SK-N-SH (cell line): ENCODE measurements around the gene MAST4. TPM values are rescaled to one million over a fixed set of nuclear protein-coding genes. Genes with fewer than 3 reads are reported as not detected.

ENCODE experiments used
- CTCF ChIA-PET: fragments of 300-600, 350-600 bp; formaldehyde crosslinking; extraction: SDS; loops from one replicate; lab custom pipeline; 2021; lab: Yijun Ruan, JAX
- POLR2A ChIA-PET: fragments of 350-600 bp; sonication (Branson Sonifier 250); formaldehyde crosslinking; extraction: SDS; loops from one replicate; lab custom pipeline; 2020; ENCODE audit warnings: antibody characterized with exemption, inconsistent platforms; lab: Yijun Ruan, JAX
- DNase-seq: peaks from one replicate; pipeline ENCODE4 v3.0.0; 2012
- H2AFZ ChIP-seq: fragments of 200-600 bp; sonication (generic); 2 replicates; pipeline ENCODE4 v1.8.1; 2016; ENCODE audit warnings: antibody characterized with exemption, mild to moderate bottlenecking, low read depth
- H3F3A ChIP-seq: fragments of 200-600 bp; sonication (generic); replicated peaks from 2 replicates; pipeline ENCODE3; 2016; ENCODE audit warnings: antibody characterized with exemption, mild to moderate bottlenecking; ENCODE audit not compliant: insufficient read depth
- H3K27ac ChIP-seq, 2 experiments: fragments of 200-500 bp in 1 of 2; fragments of 200-600 bp in 1 of 2; sonication (Bioruptor generic) in 1 of 2; sonication (generic), shearing (Covaris generic) in 1 of 2; 2 replicates each; pipeline versions ENCODE4 v1.5.1 to v1.6.1; 2014 to 2016; ENCODE audit warnings: low read depth in 2 of 2, inconsistent platforms in 1 of 2, low read length in 1 of 2, mild to moderate bottlenecking in 1 of 2, mixed read lengths in 1 of 2
- H3K27me3 ChIP-seq: fragments of 200-600 bp; sonication (generic), shearing (Covaris generic); 2 replicates; pipeline ENCODE4 v1.6.1; 2016; ENCODE audit warnings: mixed run types; ENCODE audit not compliant: insufficient read depth
- H3K36me3 ChIP-seq, 2 experiments: fragments of 200-500 bp in 1 of 2; fragments of 200-600 bp in 1 of 2; sonication (Bioruptor generic) in 1 of 2; sonication (generic) in 1 of 2; replicated peaks in 1 of 2; 2 replicates each; pipeline versions ENCODE3 to v1.5.1; 2014 to 2016; ENCODE audit warnings: low read length in 1 of 2, mild to moderate bottlenecking in 1 of 2; ENCODE audit not compliant: insufficient read depth in 2 of 2, control insufficient read depth in 1 of 2
- H3K4me1 ChIP-seq, 2 experiments: fragments of 200-500 bp in 1 of 2; fragments of 200-600 bp in 1 of 2; sonication (Bioruptor generic) in 1 of 2; sonication (generic), shearing (Covaris generic) in 1 of 2; 2 replicates each; pipeline versions ENCODE4 v1.5.1 to v1.6.1; 2014 to 2016; ENCODE audit warnings: low read depth in 1 of 2, low read length in 1 of 2, mixed run types in 1 of 2; ENCODE audit not compliant: insufficient read depth in 2 of 2, control insufficient read depth in 1 of 2
- H3K4me2 ChIP-seq: fragments of 200-600 bp; sonication (generic), shearing (Covaris generic); 2 replicates; pipeline ENCODE4 v1.6.1; 2017; ENCODE audit warnings: mixed run types
- H3K4me3 ChIP-seq, 2 experiments: fragments of 200-500 bp in 1 of 2; fragments of 200-600 bp in 1 of 2; sonication (Bioruptor generic) in 1 of 2; sonication (generic), shearing (Covaris generic) in 1 of 2; 2 replicates each; pipeline versions ENCODE4 v1.5.1 to v1.8.1; 2014 to 2016; ENCODE audit warnings: low read depth in 2 of 2, inconsistent platforms in 1 of 2, low read length in 1 of 2, mild to moderate bottlenecking in 1 of 2, mixed read lengths in 1 of 2, moderate library complexity in 1 of 2
- H3K79me2 ChIP-seq: fragments of 200-600 bp; sonication (generic); 2 replicates; pipeline ENCODE4 v1.8.1; 2017; ENCODE audit warnings: mild to moderate bottlenecking; ENCODE audit not compliant: insufficient read depth
- H3K9ac ChIP-seq: fragments of 200-600 bp; sonication (generic); 2 replicates; pipeline ENCODE4 v1.6.1; 2017; ENCODE audit warnings: mixed run types
- H3K9me2 ChIP-seq: fragments of 200-600 bp; sonication (generic); 2 replicates; pipeline ENCODE4 v1.6.1; 2017; ENCODE audit warnings: mixed run types
- H3K9me3 ChIP-seq: fragments of 200-600 bp; sonication (generic); 2 replicates; pipeline ENCODE4 v1.6.1; 2017; ENCODE audit warnings: mixed run types, mild to moderate bottlenecking, moderate library complexity
- H4K20me1 ChIP-seq: fragments of 200-600 bp; sonication (generic); 2 replicates; pipeline ENCODE4 v1.6.1; 2017; ENCODE audit warnings: mild to moderate bottlenecking, mixed run types; ENCODE audit not compliant: insufficient read depth
- CHD2 ChIP-seq: fragments of 150-350 bp; IDR thresholded peaks from 2 replicates; pipeline ENCODE4 v1.6.1; 2018; ENCODE audit warnings: low read length; ENCODE audit not compliant: partially characterized antibody
- ELF1 ChIP-seq: IDR thresholded peaks from 2 replicates; pipeline ENCODE4 v1.4.0; 2012
- EP300 ChIP-seq, 2 experiments: IDR thresholded peaks; 2 replicates each; pipeline versions ENCODE4 v1.4.0 to v1.6.1; 2012; ENCODE audit warnings: borderline replicate concordance in 1 of 2, low read depth in 1 of 2, low read length in 1 of 2
- EZH2phosphoT487 ChIP-seq: fragments of 200-600 bp; sonication (generic); IDR thresholded peaks from 2 replicates; pipeline ENCODE4 v1.6.1; 2017; ENCODE audit warnings: low read depth, mixed run types, mild to moderate bottlenecking, antibody characterized with exemption, moderate library complexity, borderline replicate concordance
- FOXJ3 ChIP-seq: sonication (generic); formaldehyde crosslinking; IDR thresholded peaks from 2 replicates; pipeline ENCODE4 v1.5.1; 2020; ENCODE audit warnings: mild to moderate bottlenecking, missing genetic modification reagents
- FOXM1 ChIP-seq: IDR thresholded peaks from 2 replicates; pipeline ENCODE4 v1.4.0; 2012; ENCODE audit warnings: low read depth, mild to moderate bottlenecking
- GABPA ChIP-seq: IDR thresholded peaks from 2 replicates; pipeline ENCODE4 v1.4.0; 2012; ENCODE audit warnings: low read depth, mild to moderate bottlenecking
- MEF2A ChIP-seq: IDR thresholded peaks from 2 replicates; pipeline ENCODE4 v1.4.0; 2012; ENCODE audit warnings: low read depth, borderline replicate concordance
- MXI1 ChIP-seq: IDR thresholded peaks from 2 replicates; pipeline ENCODE4 v1.6.1; 2012; ENCODE audit warnings: mild to moderate bottlenecking, low read depth, low read length, improper control_type of control experiment
- NFIC ChIP-seq: IDR thresholded peaks from 2 replicates; pipeline ENCODE4 v1.4.0; 2012; ENCODE audit warnings: borderline replicate concordance
- NRF1 ChIP-seq: IDR thresholded peaks from 2 replicates; pipeline ENCODE4 v1.6.1; 2012; ENCODE audit warnings: low read depth, mild to moderate bottlenecking, low read length
- POLR2AphosphoS5 ChIP-seq: IDR thresholded peaks from 2 replicates; pipeline ENCODE4 v1.6.1; 2012; ENCODE audit warnings: low read depth, low read length
- RAD21 ChIP-seq: IDR thresholded peaks from 2 replicates; pipeline ENCODE4 v1.6.1; 2012; ENCODE audit warnings: mild to moderate bottlenecking, low read length
- RFX5 ChIP-seq: IDR thresholded peaks from 2 replicates; pipeline ENCODE4 v1.6.1; 2012; ENCODE audit warnings: mild to moderate bottlenecking, improper control_type of control experiment, low read length
- RXRA ChIP-seq: IDR thresholded peaks from 2 replicates; pipeline ENCODE4 v1.4.0; 2012; ENCODE audit warnings: low read depth, mild to moderate bottlenecking, borderline replicate concordance
- SIN3A ChIP-seq: IDR thresholded peaks from 2 replicates; pipeline ENCODE4 v1.6.1; 2012; ENCODE audit warnings: low read depth, mild to moderate bottlenecking, low read length, moderate library complexity, borderline replicate concordance
- SMC3 ChIP-seq: IDR thresholded peaks from 2 replicates; pipeline ENCODE4 v1.6.1; 2012; ENCODE audit warnings: low read depth, low read length, improper control_type of control experiment
- TAF1 ChIP-seq: IDR thresholded peaks from 2 replicates; pipeline ENCODE4 v1.6.1; 2012; ENCODE audit warnings: low read depth, mild to moderate bottlenecking, low read length, moderate library complexity, borderline replicate concordance
- TCF12 ChIP-seq: IDR thresholded peaks from 2 replicates; pipeline ENCODE4 v1.4.0; 2012
- YY1 ChIP-seq: IDR thresholded peaks from 2 replicates; pipeline ENCODE4 v1.4.0; 2012; ENCODE audit warnings: low read depth, mild to moderate bottlenecking
- WGBS: methylation state at CpG from one replicate; pipeline ENCODE4 v1.1.6; 2017; ENCODE audit warnings: low lambda C conversion rate; 5-methylcytosine and 5-hydroxymethylcytosine counted together
- polyA plus RNA-seq, 3 experiments: library from polyadenylated mRNA; depleted of rRNA; stranded (reverse); fragments of >200 nt; gene quantifications; 2 replicates each; pipeline ENCODE4 v1.2.3, GENCODE V29; 2012
- TF ChIP-seq, protein P1 (sequence below): IDR thresholded peaks from 2 replicates; pipeline ENCODE4 v1.4.0; 2012; ENCODE audit warnings: low read depth
- TF ChIP-seq, protein P2 (sequence below): fragments of 150-350 bp; IDR thresholded peaks from 2 replicates; pipeline ENCODE4 v1.6.1; 2017; ENCODE audit warnings: antibody characterized with exemption, low read length, low read depth, borderline replicate concordance
- TF ChIP-seq, protein P3 (sequence below): fragments of 200-600 bp; sonication (generic); IDR thresholded peaks from 2 replicates; pipeline ENCODE4 v1.6.1; 2017; ENCODE audit warnings: antibody characterized with exemption, mild to moderate bottlenecking, moderate library complexity
- TF ChIP-seq, protein P4 (sequence below): IDR thresholded peaks from 2 replicates; pipeline ENCODE4 v1.4.0; 2012; ENCODE audit warnings: low read depth, borderline replicate concordance
- TF ChIP-seq, protein P5 (sequence below): IDR thresholded peaks from 2 replicates; pipeline ENCODE4; 2012
- TF ChIP-seq, protein P6 (sequence below): fragments of 150-350 bp; IDR thresholded peaks from 2 replicates; pipeline ENCODE4 v1.6.1; 2016; ENCODE audit warnings: mild to moderate bottlenecking, low read depth, low read length
- TF ChIP-seq, protein P7 (sequence below): IDR thresholded peaks from 2 replicates; pipeline ENCODE4 v1.4.0; 2012; ENCODE audit warnings: low read depth, borderline replicate concordance

Gene MAST4
- polyA plus RNA-seq, 1 of the 3 experiments (the other 2 are of a cell fraction): 2.2 TPM

DNA sequence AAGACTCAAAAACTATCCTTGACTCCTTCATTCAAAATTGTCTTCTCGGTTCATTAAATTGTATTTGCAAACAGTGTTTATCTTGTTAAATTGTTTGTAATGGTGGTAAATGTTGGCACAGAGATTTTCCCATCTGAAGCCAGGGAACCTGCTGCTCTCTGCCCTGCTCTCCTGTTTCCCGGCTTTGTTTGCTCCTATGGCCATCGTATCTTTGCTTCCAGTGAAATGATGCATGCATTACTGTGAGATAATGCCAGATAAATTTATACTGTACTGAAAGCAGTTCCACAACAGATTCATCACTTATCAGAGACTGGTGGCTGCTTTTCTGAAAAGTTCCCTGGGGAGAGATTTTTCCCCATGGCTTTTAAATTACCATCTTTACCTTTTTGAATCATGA lies 519.1 kb downstream of the MAST4 start:
- Histone ChIP-seq H3K9me3 (no peaks in the 10 kb centered on the region), H3K4me2 (no peak overlapping the region), H2AFZ (no peak overlapping the region), H3F3A (no peaks in the 10 kb centered on the region), H3K4me3 (no peak overlapping the region), H3K4me1 (peaks cover 0 to 6% of the 10 kb centered on the region in 2 experiments; a peak in 2 of 4 replicates), H3K36me3 (peaks cover 0 to 2% of the 10 kb centered on the region in 2 experiments), H3K27me3 (no peaks in the 10 kb centered on the region), H3K79me2 (no peaks in the 10 kb centered on the region), H3K9me2 (no peaks in the 10 kb centered on the region), H3K9ac (no peak overlapping the region), H3K27ac (peak overlapping the region in 1 of 2 experiments; percentile 89; a peak in 1 of 4 replicates), H4K20me1 (no peaks in the 10 kb centered on the region)
- CTCF ChIA-PET: interaction anchor here (0.7 to 0.9 kb wide), 2 partner anchors 125 to 128 kb away, joined by 3 read pairs; no protein-coding TSS in a partner anchor
- DNase-seq: peak; percentile 71
- WGBS: 23% methylated on average over 3 of the region's 3 CpGs
- POLR2A ChIA-PET: interaction anchor here (1.1 kb wide), 1 partner anchor 11 kb away, joined by 3 read pairs; no protein-coding TSS in a partner anchor
- TF ChIP-seq EZH2phosphoT487 (no peak), NRF1 (no peak), NFIC (no peak), TAF1 (no peak), RXRA (no peak), EP300 (IDR thresholded peaks at IDR 0.05; ENCODE audit: borderline replicate concordance in 1 of 2, low read depth in 1 of 2, low read length in 1 of 2) (peak in 1 of 2 experiments; percentile 89; a peak in 2 of 4 replicates), RAD21 (peak; percentile 32; the same call in 1 of the 2 replicates), SIN3A (no peak), YY1 (no peak), FOXM1 (no peak), SMC3 (no peak), ELF1 (no peak), MXI1 (peak; percentile 57; the same call in 1 of the 2 replicates), GABPA (no peak), MEF2A (no peak), TCF12 (peak; percentile 31), FOXJ3 (CRISPR knock-in tag) (peak; percentile 66; the same call in 1 of the 2 replicates), CHD2 (peak; percentile 62), RFX5 (no peak), POLR2AphosphoS5 (no peak)
- TF ChIP-seq, protein P1, sequence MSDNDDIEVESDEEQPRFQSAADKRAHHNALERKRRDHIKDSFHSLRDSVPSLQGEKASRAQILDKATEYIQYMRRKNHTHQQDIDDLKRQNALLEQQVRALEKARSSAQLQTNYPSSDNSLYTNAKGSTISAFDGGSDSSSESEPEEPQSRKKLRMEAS: no peak
- TF ChIP-seq, protein P2, sequence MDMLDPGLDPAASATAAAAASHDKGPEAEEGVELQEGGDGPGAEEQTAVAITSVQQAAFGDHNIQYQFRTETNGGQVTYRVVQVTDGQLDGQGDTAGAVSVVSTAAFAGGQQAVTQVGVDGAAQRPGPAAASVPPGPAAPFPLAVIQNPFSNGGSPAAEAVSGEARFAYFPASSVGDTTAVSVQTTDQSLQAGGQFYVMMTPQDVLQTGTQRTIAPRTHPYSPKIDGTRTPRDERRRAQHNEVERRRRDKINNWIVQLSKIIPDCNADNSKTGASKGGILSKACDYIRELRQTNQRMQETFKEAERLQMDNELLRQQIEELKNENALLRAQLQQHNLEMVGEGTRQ: no peak
- TF ChIP-seq, protein P3, sequence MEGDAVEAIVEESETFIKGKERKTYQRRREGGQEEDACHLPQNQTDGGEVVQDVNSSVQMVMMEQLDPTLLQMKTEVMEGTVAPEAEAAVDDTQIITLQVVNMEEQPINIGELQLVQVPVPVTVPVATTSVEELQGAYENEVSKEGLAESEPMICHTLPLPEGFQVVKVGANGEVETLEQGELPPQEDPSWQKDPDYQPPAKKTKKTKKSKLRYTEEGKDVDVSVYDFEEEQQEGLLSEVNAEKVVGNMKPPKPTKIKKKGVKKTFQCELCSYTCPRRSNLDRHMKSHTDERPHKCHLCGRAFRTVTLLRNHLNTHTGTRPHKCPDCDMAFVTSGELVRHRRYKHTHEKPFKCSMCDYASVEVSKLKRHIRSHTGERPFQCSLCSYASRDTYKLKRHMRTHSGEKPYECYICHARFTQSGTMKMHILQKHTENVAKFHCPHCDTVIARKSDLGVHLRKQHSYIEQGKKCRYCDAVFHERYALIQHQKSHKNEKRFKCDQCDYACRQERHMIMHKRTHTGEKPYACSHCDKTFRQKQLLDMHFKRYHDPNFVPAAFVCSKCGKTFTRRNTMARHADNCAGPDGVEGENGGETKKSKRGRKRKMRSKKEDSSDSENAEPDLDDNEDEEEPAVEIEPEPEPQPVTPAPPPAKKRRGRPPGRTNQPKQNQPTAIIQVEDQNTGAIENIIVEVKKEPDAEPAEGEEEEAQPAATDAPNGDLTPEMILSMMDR: no peak
- TF ChIP-seq, protein P4, sequence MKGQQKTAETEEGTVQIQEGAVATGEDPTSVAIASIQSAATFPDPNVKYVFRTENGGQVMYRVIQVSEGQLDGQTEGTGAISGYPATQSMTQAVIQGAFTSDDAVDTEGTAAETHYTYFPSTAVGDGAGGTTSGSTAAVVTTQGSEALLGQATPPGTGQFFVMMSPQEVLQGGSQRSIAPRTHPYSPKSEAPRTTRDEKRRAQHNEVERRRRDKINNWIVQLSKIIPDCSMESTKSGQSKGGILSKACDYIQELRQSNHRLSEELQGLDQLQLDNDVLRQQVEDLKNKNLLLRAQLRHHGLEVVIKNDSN: no peak
- TF ChIP-seq, protein P5, sequence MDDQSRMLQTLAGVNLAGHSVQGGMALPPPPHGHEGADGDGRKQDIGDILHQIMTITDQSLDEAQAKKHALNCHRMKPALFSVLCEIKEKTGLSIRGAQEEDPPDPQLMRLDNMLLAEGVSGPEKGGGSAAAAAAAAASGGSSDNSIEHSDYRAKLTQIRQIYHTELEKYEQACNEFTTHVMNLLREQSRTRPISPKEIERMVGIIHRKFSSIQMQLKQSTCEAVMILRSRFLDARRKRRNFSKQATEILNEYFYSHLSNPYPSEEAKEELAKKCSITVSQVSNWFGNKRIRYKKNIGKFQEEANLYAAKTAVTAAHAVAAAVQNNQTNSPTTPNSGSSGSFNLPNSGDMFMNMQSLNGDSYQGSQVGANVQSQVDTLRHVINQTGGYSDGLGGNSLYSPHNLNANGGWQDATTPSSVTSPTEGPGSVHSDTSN: no peak
- TF ChIP-seq, protein P6, sequence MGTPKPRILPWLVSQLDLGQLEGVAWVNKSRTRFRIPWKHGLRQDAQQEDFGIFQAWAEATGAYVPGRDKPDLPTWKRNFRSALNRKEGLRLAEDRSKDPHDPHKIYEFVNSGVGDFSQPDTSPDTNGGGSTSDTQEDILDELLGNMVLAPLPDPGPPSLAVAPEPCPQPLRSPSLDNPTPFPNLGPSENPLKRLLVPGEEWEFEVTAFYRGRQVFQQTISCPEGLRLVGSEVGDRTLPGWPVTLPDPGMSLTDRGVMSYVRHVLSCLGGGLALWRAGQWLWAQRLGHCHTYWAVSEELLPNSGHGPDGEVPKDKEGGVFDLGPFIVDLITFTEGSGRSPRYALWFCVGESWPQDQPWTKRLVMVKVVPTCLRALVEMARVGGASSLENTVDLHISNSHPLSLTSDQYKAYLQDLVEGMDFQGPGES: no peak
- TF ChIP-seq, protein P7, sequence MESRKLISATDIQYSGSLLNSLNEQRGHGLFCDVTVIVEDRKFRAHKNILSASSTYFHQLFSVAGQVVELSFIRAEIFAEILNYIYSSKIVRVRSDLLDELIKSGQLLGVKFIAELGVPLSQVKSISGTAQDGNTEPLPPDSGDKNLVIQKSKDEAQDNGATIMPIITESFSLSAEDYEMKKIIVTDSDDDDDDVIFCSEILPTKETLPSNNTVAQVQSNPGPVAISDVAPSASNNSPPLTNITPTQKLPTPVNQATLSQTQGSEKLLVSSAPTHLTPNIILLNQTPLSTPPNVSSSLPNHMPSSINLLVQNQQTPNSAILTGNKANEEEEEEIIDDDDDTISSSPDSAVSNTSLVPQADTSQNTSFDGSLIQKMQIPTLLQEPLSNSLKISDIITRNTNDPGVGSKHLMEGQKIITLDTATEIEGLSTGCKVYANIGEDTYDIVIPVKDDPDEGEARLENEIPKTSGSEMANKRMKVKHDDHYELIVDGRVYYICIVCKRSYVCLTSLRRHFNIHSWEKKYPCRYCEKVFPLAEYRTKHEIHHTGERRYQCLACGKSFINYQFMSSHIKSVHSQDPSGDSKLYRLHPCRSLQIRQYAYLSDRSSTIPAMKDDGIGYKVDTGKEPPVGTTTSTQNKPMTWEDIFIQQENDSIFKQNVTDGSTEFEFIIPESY: no peak
